ENCODE results near the gene FHIP2A. TPM values are rescaled to one million over a fixed set of nuclear protein-coding genes. Genes with fewer than 3 reads are reported as not detected.

The FHIP2A gene
- total and polyA plus RNA-seq, 2 experiments from 2014 or later, result 6.7 to 11.8 TPM

GRCh38 chr10:114851336-114851735 is 29.8 kb downstream of the FHIP2A start:
- no peak for ATAC-seq

More at GRCh38 chr10:114851336-114851735, 29.8 kb downstream of the FHIP2A start:
- no peak overlapping the region for H3K4me3 Mint-ChIP-seq
- no peak for TF ChIP-seq EZH2 (IDR thresholded peaks at IDR 0.05; ENCODE audit: low read depth, unreplicated experiment)
- no peak for TF ChIP-seq CREB1 (CRISPR knock-in tag; IDR thresholded peaks at IDR 0.05; ENCODE audit: low read depth)
- TF ChIP-seq CTCF (conservative IDR thresholded peaks at IDR 0.05; ENCODE audit: low read depth in 2 of 2), result no peak
- no peak for TF ChIP-seq ZNF462 (CRISPR knock-in tag; IDR thresholded peaks at IDR 0.05)
- TF ChIP-seq, protein P1, sequence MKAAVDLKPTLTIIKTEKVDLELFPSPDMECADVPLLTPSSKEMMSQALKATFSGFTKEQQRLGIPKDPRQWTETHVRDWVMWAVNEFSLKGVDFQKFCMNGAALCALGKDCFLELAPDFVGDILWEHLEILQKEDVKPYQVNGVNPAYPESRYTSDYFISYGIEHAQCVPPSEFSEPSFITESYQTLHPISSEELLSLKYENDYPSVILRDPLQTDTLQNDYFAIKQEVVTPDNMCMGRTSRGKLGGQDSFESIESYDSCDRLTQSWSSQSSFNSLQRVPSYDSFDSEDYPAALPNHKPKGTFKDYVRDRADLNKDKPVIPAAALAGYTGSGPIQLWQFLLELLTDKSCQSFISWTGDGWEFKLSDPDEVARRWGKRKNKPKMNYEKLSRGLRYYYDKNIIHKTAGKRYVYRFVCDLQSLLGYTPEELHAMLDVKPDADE (IDR thresholded peaks at IDR 0.05), result no peak
- no peak for TF ChIP-seq EZH2phosphoT487 (IDR thresholded peaks at IDR 0.05; ENCODE audit: unreplicated experiment)
- no peak for TF ChIP-seq JUNB (IDR thresholded peaks at IDR 0.05; ENCODE audit: unreplicated experiment)
- no peak for TF ChIP-seq NANOG (IDR thresholded peaks at IDR 0.05; ENCODE audit: borderline replicate concordance)
- no peak for TF ChIP-seq ZNF114 (CRISPR knock-in tag; IDR thresholded peaks at IDR 0.05)
- TF ChIP-seq POLR2AphosphoS5 (IDR thresholded peaks at IDR 0.05; ENCODE audit: low read depth), result no peak
- no peak for TF ChIP-seq STAT1 (IDR thresholded peaks at IDR 0.05; ENCODE audit: unreplicated experiment)
- TF ChIP-seq REST (IDR thresholded peaks at IDR 0.05; ENCODE audit: unreplicated experiment), result no peak
- TF ChIP-seq ZNF331 (CRISPR knock-in tag; IDR thresholded peaks at IDR 0.05; ENCODE audit: low read depth), result no peak
- peaks cover 18% of the 10 kb centered on the region; the same call in 1 of the 2 replicates for H3K36me3 ChIP-seq (ENCODE audit: insufficient read depth)
- H3K27me3 Mint-ChIP-seq (ENCODE audit: insufficient read depth, low read depth, poor library complexity), result peaks cover 3% of the 10 kb centered on the region
- H4K20me1 ChIP-seq (replicated peaks; ENCODE audit: insufficient read depth), result no peaks in the 10 kb centered on the region
- no peak overlapping the region for H3K4me2 ChIP-seq
- no peak overlapping the region for H2AFZ ChIP-seq
- no peaks in the 10 kb centered on the region for H3K79me2 ChIP-seq (replicated peaks; ENCODE audit: insufficient read depth)
- H3K27me3 ChIP-seq (ENCODE audit: insufficient read depth), result no peaks in the 10 kb centered on the region
- H3K4me1 Mint-ChIP-seq, result no peaks in the 10 kb centered on the region
- H3K36me3 Mint-ChIP-seq (ENCODE audit: low read depth), result peaks cover 43% of the 10 kb centered on the region
- no peaks in the 10 kb centered on the region for H3F3A ChIP-seq (replicated peaks; ENCODE audit: low read depth)
- H3K4me1 ChIP-seq (ENCODE audit: insufficient read depth), result no peaks in the 10 kb centered on the region
- no peaks in the 10 kb centered on the region for H3K9me3 Mint-ChIP-seq
- no peak for DNase-seq (ENCODE audit: low spot score)
- H3K4me3 ChIP-seq, result no peak overlapping the region
- no peaks in the 10 kb centered on the region for H3K9me2 ChIP-seq (ENCODE audit: insufficient read depth)
- no peak overlapping the region for H3K27ac Mint-ChIP-seq
- H3K27ac ChIP-seq (ENCODE audit: low read depth), result no peak overlapping the region
